HPDE6-E6E7 (cell line): Measurements from ENCODE around the gene JUND.

Source experiments
- DNase-seq: peaks from one replicate; pipeline ENCODE4 v3.0.0; 2011; ENCODE audit warnings: missing footprints; ENCODE audit errors: extremely low spot score

JUND gene

DNA sequence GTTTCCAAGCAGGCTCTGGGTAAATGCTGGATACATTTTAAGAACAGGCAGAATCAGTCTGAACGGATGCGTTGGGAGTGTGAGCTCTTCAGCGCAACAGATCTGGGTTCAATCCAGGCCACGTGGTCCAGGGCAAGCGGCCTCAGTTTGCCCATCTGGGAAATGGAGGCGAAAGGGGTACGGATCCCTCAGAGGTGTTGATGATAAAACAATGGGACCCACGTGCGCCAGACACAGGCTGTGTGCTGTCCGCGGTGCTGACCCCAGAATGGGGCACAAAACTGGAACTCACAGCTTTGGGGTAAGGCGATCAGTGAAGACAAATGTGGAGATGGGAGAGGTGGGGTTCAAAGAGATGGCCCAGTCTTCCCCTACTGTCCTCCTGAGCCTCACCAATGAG is 42.1 kb downstream of the JUND start:
- no peak for DNase-seq

GRCh38 chr19:18234194-18234593 is 47.2 kb downstream of the JUND start:
- DNase-seq, result no peak

DNA sequence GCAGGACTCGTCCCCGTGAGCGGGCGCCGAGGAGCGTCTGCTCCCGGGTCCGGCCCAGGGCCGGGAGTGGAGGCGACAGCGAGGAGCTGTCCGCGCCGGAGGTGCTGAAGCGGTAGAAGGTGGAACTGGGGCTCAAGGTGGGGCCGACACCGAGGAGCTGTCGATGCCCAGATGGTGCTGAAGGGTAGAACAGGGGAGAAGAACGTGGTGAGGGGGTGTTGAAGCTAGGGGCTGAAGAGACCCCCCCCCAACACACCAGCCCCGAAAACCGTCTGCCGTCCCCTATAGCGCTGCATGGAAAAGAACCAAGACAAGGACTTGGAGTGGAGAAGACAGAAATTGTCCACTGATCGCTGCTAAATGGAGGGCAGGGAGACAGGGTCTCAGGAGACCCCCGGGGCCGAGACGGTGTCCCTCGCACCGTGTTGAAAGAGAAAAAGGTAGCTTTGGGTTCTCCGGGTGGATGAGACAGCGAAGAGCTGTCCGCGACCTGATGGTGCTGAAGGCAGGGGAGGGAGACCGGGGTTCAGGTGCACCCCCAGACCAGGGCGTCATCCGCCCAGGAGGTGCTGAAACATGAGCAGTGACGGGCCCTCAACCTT is 48.1 kb downstream of the JUND start:
- no peak for DNase-seq

GRCh38 chr19:18232540-18233223 is 48.7 kb downstream of the JUND start:
- DNase-seq, result no peak

DNA sequence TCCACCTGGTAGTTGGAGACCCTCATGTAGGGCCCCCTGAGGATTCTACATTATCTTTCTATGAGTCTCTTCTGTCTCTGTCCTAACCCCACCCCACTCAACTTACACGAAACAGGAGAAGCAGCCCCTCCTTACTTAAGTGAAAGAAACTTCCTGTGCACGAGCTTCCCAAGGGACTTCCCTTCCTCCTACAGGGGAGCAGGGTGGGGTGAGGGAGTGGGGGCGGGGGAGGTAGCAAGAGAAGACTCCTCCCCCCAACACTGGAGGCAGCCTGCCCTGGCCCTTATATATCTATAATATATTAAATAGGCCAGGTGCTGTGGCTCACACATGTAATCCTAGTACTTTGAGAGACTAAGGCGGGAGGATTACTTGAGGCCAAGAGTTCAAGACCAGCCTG is 49.6 kb downstream of the JUND start:
- no peak for DNase-seq

- DNase-seq, result no peak
Measured at GRCh38 chr19:18230941-18231734, 50.3 kb downstream of the JUND start.

GRCh38 chr19:18229915-18230314 is 51.5 kb downstream of the JUND start:
- no peak for DNase-seq
